A673 (cell line): ENCODE measurements around the gene CDK14. TPM values are rescaled to one million over a fixed set of nuclear protein-coding genes. Genes with fewer than 3 reads are reported as not detected.
A peak's percentile ranks its signal among the peaks of the same experiment; 100 is the strongest.

Experiments used
- BruUV-seq: library from RNA; stranded (reverse); fragments of 400-500 nt; replicated peaks from 2 replicates; lab custom pipeline; 2021; lab: Mats Ljungman, UMichigan
- CTCF ChIA-PET: fragments of 300-600 bp; sonication (Branson Sonifier 250); formaldehyde crosslinking; loops from one replicate; lab custom pipeline; 2022; ENCODE audit warnings: antibody characterized with exemption; lab: Charles Lee
- POLR2A ChIA-PET: fragments of 300-600 bp; sonication (Branson Sonifier 250); formaldehyde crosslinking; loops from one replicate; lab custom pipeline; 2022; ENCODE audit warnings: antibody characterized with exemption; ENCODE audit not compliant: low non-redundant PET; lab: Charles Lee
- DNase-seq: peaks from one replicate; pipeline ENCODE4 v3.0.0-alpha.2; 2015; ENCODE audit warnings: low spot score
- H3K27ac ChIP-seq: fragments of 200-600 bp; sonication (generic); 2 replicates; pipeline ENCODE4 v1.5.1; 2016; ENCODE audit warnings: mixed run types, low read depth, mild to moderate bottlenecking, mixed read lengths, antibody characterized with exemption, low read length; ENCODE audit not compliant: poor library complexity, severe bottlenecking
- H3K27me3 ChIP-seq: fragments of 200-600 bp; sonication (generic); replicated peaks from 2 replicates; pipeline ENCODE4 v1.6.1; 2017; ENCODE audit warnings: mixed run types, low read depth, mild to moderate bottlenecking, mixed read lengths, antibody characterized with exemption, low read length; ENCODE audit not compliant: insufficient read depth, poor library complexity
- H3K36me3 ChIP-seq: fragments of 200-600 bp; sonication (generic); 2 replicates; pipeline ENCODE4 v1.6.1; 2016; ENCODE audit warnings: mixed run types, mild to moderate bottlenecking, mixed read lengths, antibody characterized with exemption, low read length; ENCODE audit not compliant: insufficient read depth, poor library complexity, severe bottlenecking
- H3K4me1 ChIP-seq: fragments of 200-600 bp; sonication (generic); 2 replicates; pipeline ENCODE4 v1.6.1; 2017; ENCODE audit warnings: mixed run types, mild to moderate bottlenecking, mixed read lengths, antibody characterized with exemption, low read length; ENCODE audit not compliant: insufficient read depth, poor library complexity, severe bottlenecking
- H3K4me3 ChIP-seq: fragments of 200-600 bp; sonication (generic); 2 replicates; pipeline ENCODE4 v1.5.1; 2016; ENCODE audit warnings: low read depth, mixed run types, mild to moderate bottlenecking, mixed read lengths, low read length; ENCODE audit not compliant: poor library complexity, severe bottlenecking
- H3K9me3 ChIP-seq: fragments of 200-600 bp; sonication (generic); 2 replicates; pipeline ENCODE4 v1.6.1; 2016; ENCODE audit warnings: mixed run types, low read depth, mild to moderate bottlenecking, mixed read lengths, antibody characterized with exemption, low read length; ENCODE audit not compliant: poor library complexity, severe bottlenecking
- EZH2 ChIP-seq: fragments of 200-600 bp; sonication (generic); IDR thresholded peaks from 2 replicates; pipeline ENCODE4 v1.6.1; 2017; ENCODE audit warnings: borderline replicate concordance, low read depth, mild to moderate bottlenecking, mixed read lengths, antibody characterized with exemption, low read length; ENCODE audit not compliant: poor library complexity, severe bottlenecking
- intact Hi-C: fragments of 100-400 bp; cut with micrococcal nuclease; formaldehyde crosslinking; loops from one replicate; pipeline ENCODE4 v1.10.0; 2022; ENCODE audit not compliant: unreplicated experiment
- total RNA-seq: library from RNA; stranded (reverse); gene quantifications from 2 replicates; pipeline ENCODE4 v1.2.3, GENCODE V29; 2021
- TF ChIP-seq, protein P1 (sequence below): fragments of 300-800, 200-600 bp; sonication (generic); conservative IDR thresholded peaks from 2 replicates; pipeline ENCODE4 v1.5.1; 2017; ENCODE audit warnings: low read depth, mild to moderate bottlenecking, antibody characterized with exemption, low read length, moderate library complexity, mixed read lengths

CDK14 gene
- total RNA-seq, 1 experiment from 2014 or later = 128 TPM

DNA sequence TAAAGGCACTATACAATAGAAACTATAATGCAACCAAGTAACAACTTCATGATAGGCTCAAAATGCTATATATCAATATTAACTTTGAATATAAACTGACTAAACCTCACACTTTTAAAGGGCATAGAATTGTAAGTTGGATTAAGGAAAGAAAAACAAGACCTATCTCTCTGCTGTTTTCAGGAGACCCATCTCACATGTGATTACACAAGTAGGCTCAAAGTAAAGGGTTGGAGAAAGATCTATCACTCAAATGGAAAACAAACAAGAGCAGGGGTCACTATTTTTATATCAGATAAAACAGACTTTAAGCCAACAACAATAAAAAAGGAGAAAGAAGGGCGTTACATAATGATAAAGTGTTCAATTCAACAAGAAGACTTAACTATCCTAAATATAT, 155.5 kb downstream of the CDK14 start:
- Histone ChIP-seq H3K27me3 (no peaks in the 10 kb centered on the region), H3K4me1 (peaks cover 23% of the 10 kb centered on the region), H3K36me3 (peaks cover 4% of the 10 kb centered on the region), H3K4me3 (no peak overlapping the region), H3K27ac (no peak overlapping the region), H3K9me3 (no peaks in the 10 kb centered on the region)
- TF ChIP-seq EZH2 = no peak
- POLR2A ChIA-PET = no interaction called here
- BruUV-seq = no TSS peak
- intact Hi-C loops = no loop called here
- DNase-seq = no peak
- CTCF ChIA-PET = no interaction called here

DNA sequence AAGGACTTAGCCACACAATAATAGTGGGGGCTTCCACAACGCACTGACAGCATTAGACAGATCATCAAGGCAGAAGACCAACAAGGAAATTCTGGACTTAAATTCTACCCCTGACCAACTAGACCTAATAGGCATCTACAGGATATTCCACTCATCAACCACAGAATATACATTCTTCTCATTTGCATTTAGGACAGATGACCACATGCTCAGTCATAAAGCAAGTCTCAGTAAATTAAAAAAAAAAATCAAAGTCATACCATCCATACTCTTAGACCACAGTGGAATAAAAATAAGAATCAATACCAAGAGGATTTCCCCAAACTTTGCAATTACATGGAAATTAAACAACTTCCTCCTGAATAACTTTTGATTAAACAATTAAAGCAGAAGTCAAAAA, 155.9 kb downstream of the CDK14 start:
- no peak overlapping the region for H3K4me3 ChIP-seq
- peaks cover 23% of the 10 kb centered on the region for H3K4me1 ChIP-seq
- ChIA-PET CTCF (no interaction called here), POLR2A (no interaction called here)
- intact Hi-C loops = no loop called here
- H3K27ac ChIP-seq = no peak overlapping the region
- no peaks in the 10 kb centered on the region for H3K27me3 ChIP-seq
- H3K9me3 ChIP-seq = no peaks in the 10 kb centered on the region
- no peak for TF ChIP-seq EZH2
- TF ChIP-seq, protein P1, sequence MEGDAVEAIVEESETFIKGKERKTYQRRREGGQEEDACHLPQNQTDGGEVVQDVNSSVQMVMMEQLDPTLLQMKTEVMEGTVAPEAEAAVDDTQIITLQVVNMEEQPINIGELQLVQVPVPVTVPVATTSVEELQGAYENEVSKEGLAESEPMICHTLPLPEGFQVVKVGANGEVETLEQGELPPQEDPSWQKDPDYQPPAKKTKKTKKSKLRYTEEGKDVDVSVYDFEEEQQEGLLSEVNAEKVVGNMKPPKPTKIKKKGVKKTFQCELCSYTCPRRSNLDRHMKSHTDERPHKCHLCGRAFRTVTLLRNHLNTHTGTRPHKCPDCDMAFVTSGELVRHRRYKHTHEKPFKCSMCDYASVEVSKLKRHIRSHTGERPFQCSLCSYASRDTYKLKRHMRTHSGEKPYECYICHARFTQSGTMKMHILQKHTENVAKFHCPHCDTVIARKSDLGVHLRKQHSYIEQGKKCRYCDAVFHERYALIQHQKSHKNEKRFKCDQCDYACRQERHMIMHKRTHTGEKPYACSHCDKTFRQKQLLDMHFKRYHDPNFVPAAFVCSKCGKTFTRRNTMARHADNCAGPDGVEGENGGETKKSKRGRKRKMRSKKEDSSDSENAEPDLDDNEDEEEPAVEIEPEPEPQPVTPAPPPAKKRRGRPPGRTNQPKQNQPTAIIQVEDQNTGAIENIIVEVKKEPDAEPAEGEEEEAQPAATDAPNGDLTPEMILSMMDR = no peak
- BruUV-seq = no TSS peak
- DNase-seq = no peak
- H3K36me3 ChIP-seq = peaks cover 4% of the 10 kb centered on the region

DNA sequence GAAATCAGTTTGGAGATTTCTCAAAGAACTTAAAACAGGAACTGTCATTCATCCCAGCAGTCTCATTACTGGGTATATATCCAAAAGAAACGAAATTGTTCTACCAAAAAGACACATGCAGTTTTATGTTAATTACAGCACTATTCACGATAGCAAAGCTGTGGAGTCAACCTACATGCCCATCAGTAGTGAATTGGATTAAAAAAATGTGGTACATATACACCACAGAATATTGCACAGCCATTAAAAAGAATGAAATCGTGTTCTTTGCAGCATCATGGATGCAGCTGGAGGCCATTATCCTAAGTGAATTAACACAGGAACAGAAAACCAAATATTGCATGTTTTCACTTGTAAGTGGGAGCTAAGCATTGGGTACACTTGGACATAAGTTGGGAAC, 158.9 kb downstream of the CDK14 start:
- intact Hi-C loops = no loop called here
- no peaks in the 10 kb centered on the region for H3K27me3 ChIP-seq
- TSS peak; percentile 1 for BruUV-seq

More for the DNA sequence above, 158.9 kb downstream of the CDK14 start:
- CTCF ChIA-PET = no interaction called here
- TF ChIP-seq, protein P1 = no peak
- no peak for TF ChIP-seq EZH2
- no peak overlapping the region for H3K4me3 ChIP-seq
- H3K36me3 ChIP-seq = peaks cover 4% of the 10 kb centered on the region
- POLR2A ChIA-PET = interaction anchor here (0.5 kb wide), 1 partner anchor 75 kb away, joined by 3 read pairs; no protein-coding TSS in a partner anchor
- no peak overlapping the region for H3K27ac ChIP-seq
- no peaks in the 10 kb centered on the region for H3K9me3 ChIP-seq
- no peak for DNase-seq
- peaks cover 26% of the 10 kb centered on the region for H3K4me1 ChIP-seq
